Measurements from ENCODE around the gene NUDT12.

The NUDT12 gene

GRCh38 chr5:103541114-103541513 lies 21.5 kb downstream of the NUDT12 start:
- no peak for DNase-seq (ENCODE audit: low read depth)

- no peak for DNase-seq (ENCODE audit: low read depth)
These were observed 22.9 kb downstream of the NUDT12 start for GRCh38 chr5:103539376-103540330.

- DNase-seq (ENCODE audit: low read depth): no peak
These were observed 30.4 kb downstream of the NUDT12 start for GRCh38 chr5:103532086-103532734.

GRCh38 chr5:103526164-103526915 lies 36.2 kb downstream of the NUDT12 start:
- DNase-seq (ENCODE audit: low read depth): no peak

GRCh38 chr5:103525361-103525760 lies 37.2 kb downstream of the NUDT12 start:
- no peak for DNase-seq (ENCODE audit: low read depth)

GRCh38 chr5:103523319-103523718 lies 39.3 kb downstream of the NUDT12 start:
- DNase-seq (ENCODE audit: low read depth): no peak

GRCh38 chr5:103522586-103522985 lies 40.0 kb downstream of the NUDT12 start:
- DNase-seq (ENCODE audit: low read depth): no peak

GRCh38 chr5:103519550-103519949 lies 43.0 kb downstream of the NUDT12 start:
- DNase-seq (ENCODE audit: low read depth): no peak

- no peak for DNase-seq (ENCODE audit: low read depth)
These were observed 48.2 kb downstream of the NUDT12 start for GRCh38 chr5:103514371-103514770.

GRCh38 chr5:103513701-103514100 lies 48.9 kb downstream of the NUDT12 start:
- no peak for DNase-seq (ENCODE audit: low read depth)

GRCh38 chr5:103512500-103512899 lies 50.1 kb downstream of the NUDT12 start:
- no peak for DNase-seq (ENCODE audit: low read depth)

- no peak for DNase-seq (ENCODE audit: low read depth)
These were observed 51.1 kb downstream of the NUDT12 start for GRCh38 chr5:103511554-103511885.

GRCh38 chr5:103510851-103511553 lies 51.6 kb downstream of the NUDT12 start:
- no peak for DNase-seq (ENCODE audit: low read depth)

GRCh38 chr5:103505581-103506305 lies 56.8 kb downstream of the NUDT12 start:
- no peak for DNase-seq (ENCODE audit: low read depth)

GRCh38 chr5:103503066-103503465 lies 59.5 kb downstream of the NUDT12 start:
- no peak for DNase-seq (ENCODE audit: low read depth)

GRCh38 chr5:103502662-103503061 lies 59.9 kb downstream of the NUDT12 start:
- DNase-seq (ENCODE audit: low read depth): no peak
